SHP77 (cell line): Measurements from ENCODE around the gene CAMK2N1.
A peak's percentile ranks its signal among the peaks of the same experiment; 100 is the strongest.

Source experiments
- DNase-seq, 2 experiments: peaks; one replicate each; lab custom pipeline; 2025; lab: John Stamatoyannopoulos, UW

CAMK2N1 gene

GRCh38 chr1:20443703-20444586 lies 42.1 kb downstream of the CAMK2N1 start:
- DNase-seq, result no peak

- no peak for DNase-seq
These were observed 42.9 kb downstream of the CAMK2N1 start for GRCh38 chr1:20442920-20443625.

GRCh38 chr1:20440785-20441200 lies 45.2 kb downstream of the CAMK2N1 start:
- peak in 1 of 2 experiments; percentile 9 for DNase-seq

GRCh38 chr1:20439282-20439681 lies 46.7 kb downstream of the CAMK2N1 start:
- no peak for DNase-seq

GRCh38 chr1:20437640-20438039 lies 48.4 kb downstream of the CAMK2N1 start:
- DNase-seq, result no peak

- no peak for DNase-seq
These were observed 53.1 kb downstream of the CAMK2N1 start for GRCh38 chr1:20432891-20433290.
